Measurements from ENCODE around the gene MACROD2.

The MACROD2 gene

DNA sequence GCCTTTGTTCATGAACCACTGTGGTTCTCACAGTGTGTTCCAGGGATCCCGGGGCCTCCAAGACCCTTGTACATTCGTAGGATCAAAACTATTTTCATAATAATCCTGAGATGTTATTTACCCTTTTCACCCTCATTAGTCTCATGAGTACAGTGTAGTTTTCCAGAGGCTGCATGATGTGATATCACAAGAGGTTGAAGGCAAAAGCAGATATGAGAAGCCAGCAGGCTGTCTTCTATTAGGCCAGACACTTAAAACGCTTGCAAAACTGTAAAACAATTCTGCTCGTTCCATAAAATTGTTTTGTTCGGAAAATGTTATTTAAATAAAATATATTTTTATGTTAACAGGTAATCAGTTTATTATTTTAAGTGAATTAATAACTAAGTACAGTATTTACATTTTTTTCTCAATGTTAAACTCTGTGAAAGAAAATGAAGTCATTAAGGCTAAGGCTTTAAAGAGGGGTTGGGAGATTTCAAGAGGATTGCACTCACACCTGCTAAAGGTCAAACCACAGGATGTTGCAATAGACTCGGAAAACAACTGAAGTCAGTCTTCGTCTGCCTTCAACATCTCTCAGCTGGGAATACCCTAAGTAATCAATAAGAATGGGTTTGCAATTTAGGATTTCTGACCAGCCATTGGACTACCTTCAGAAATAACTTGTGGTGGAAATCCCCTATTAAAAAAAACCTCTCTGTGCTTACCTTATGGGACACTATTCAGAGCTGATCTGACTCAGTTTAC is 2103.7 kb downstream of the MACROD2 start:
- TF ChIP-seq, protein P1, sequence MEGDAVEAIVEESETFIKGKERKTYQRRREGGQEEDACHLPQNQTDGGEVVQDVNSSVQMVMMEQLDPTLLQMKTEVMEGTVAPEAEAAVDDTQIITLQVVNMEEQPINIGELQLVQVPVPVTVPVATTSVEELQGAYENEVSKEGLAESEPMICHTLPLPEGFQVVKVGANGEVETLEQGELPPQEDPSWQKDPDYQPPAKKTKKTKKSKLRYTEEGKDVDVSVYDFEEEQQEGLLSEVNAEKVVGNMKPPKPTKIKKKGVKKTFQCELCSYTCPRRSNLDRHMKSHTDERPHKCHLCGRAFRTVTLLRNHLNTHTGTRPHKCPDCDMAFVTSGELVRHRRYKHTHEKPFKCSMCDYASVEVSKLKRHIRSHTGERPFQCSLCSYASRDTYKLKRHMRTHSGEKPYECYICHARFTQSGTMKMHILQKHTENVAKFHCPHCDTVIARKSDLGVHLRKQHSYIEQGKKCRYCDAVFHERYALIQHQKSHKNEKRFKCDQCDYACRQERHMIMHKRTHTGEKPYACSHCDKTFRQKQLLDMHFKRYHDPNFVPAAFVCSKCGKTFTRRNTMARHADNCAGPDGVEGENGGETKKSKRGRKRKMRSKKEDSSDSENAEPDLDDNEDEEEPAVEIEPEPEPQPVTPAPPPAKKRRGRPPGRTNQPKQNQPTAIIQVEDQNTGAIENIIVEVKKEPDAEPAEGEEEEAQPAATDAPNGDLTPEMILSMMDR (conservative IDR thresholded peaks at IDR 0.05; ENCODE audit: low read depth, low read length) = no peak
- no peak for DNase-seq (ENCODE audit: low read depth)
- no peak overlapping the region for H3K4me3 ChIP-seq (ENCODE audit: low read length)

DNA sequence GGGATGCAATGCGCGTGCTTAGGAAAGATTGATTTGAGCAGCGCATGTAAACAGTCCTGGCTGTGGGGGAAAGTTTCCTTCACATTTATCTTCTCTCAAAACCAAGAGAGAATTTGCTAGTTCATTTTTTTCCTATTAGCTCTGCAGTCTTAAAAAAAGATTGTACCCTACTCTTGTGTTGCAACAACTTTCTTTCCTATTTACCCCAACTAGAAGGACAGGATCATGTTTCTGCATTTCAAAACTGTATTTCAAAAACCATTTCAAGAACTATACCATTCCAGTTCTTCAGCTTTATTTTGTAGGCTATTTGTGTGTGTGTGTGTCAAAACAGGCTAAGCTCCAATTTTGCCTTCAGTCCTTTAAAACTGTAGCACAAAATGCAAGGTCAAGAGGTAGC is 2104.8 kb downstream of the MACROD2 start:
- no peak for DNase-seq (ENCODE audit: low read depth)
- TF ChIP-seq, protein P1 (conservative IDR thresholded peaks at IDR 0.05; ENCODE audit: low read depth, low read length) = no peak
- H3K4me3 ChIP-seq (ENCODE audit: low read length) = no peak overlapping the region

DNA sequence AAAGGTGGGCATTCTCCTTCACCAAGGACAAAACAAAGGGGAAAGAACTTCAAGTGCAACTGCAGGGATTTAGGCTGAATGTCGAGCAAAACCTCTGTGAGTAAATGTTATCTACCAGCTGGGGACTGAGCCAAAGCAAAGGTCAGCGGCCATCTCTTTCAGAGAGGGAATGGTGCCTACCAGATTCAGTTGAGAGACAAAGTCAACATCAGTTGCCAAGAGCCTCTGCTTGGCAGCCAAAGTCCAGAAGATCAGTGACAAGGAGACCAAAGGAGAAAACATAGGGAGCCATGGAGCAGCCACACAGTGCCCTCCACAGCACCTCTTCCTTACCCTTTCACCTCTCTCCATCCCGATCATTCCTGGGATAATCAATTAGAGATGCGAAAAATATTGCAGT is 2105.5 kb downstream of the MACROD2 start:
- TF ChIP-seq, protein P1 (conservative IDR thresholded peaks at IDR 0.05; ENCODE audit: low read depth, low read length) = no peak
- no peak for DNase-seq (ENCODE audit: low read depth)
- H3K4me3 ChIP-seq (ENCODE audit: low read length) = no peak overlapping the region

Measured in retinal pigment epithelial cell (primary cell).